HepG2 (cell line): ENCODE measurements around the gene NTN3. TPM values are rescaled to one million over a fixed set of nuclear protein-coding genes. Genes with fewer than 3 reads are reported as not detected.
A peak's percentile ranks its signal among the peaks of the same experiment; 100 is the strongest.

ENCODE experiments used
- CREB1 ChIP-seq, 2 experiments: fragments of 450-650 bp in 1 of 2; IDR thresholded peaks; 2 replicates each; pipeline ENCODE4 v1.6.1; 2016 to 2017; ENCODE audit warnings: control low read depth in 1 of 2, mild to moderate bottlenecking in 1 of 2, missing compliant biosample characterization in 1 of 2, missing genetic modification characterization in 1 of 2
- GMEB1 ChIP-seq: sonication (generic); formaldehyde crosslinking; IDR thresholded peaks from 2 replicates; pipeline ENCODE4 v1.5.1; 2020; ENCODE audit warnings: missing genetic modification reagents, mild to moderate bottlenecking, borderline replicate concordance
- HNRNPH1 ChIP-seq: fragments of 200-400 bp; formaldehyde crosslinking; optimal IDR thresholded peaks from 2 replicates; pipeline ENCODE3; 2017; ENCODE audit warnings: mild to moderate bottlenecking, low read depth, low read length
- KIAA2018 ChIP-seq: sonication (generic); formaldehyde crosslinking; IDR thresholded peaks from 2 replicates; pipeline ENCODE4 v1.5.0; 2020; ENCODE audit warnings: mild to moderate bottlenecking, missing genetic modification reagents, borderline replicate concordance
- KLF13 ChIP-seq: sonication (generic); formaldehyde crosslinking; IDR thresholded peaks from 2 replicates; pipeline ENCODE4 v1.4.0; 2020; ENCODE audit warnings: mild to moderate bottlenecking, missing genetic modification reagents
- MBNL3 ChIP-seq: fragments of 250-450 bp; sonication (Bioruptor Pico); conservative IDR thresholded peaks from 2 replicates; pipeline ENCODE4 v1.8.0; 2022; ENCODE audit warnings: mild to moderate bottlenecking, inconsistent platforms
- MLX ChIP-seq: IDR thresholded peaks from 2 replicates; pipeline ENCODE4 v1.6.1; 2016
- PCBP2 ChIP-seq: fragments of 200-400 bp; formaldehyde crosslinking; optimal IDR thresholded peaks from 2 replicates; pipeline ENCODE3; 2018; ENCODE audit warnings: low read length, low read depth; ENCODE audit not compliant: poor library complexity, severe bottlenecking
- YEATS4 ChIP-seq: sonication (generic); formaldehyde crosslinking; IDR thresholded peaks from 2 replicates; pipeline ENCODE4 v1.4.0; 2020; ENCODE audit warnings: missing genetic modification reagents, borderline replicate concordance
- ZBTB37 ChIP-seq: sonication (generic); formaldehyde crosslinking; IDR thresholded peaks from 2 replicates; pipeline ENCODE4 v1.4.0; 2020; ENCODE audit warnings: mild to moderate bottlenecking, missing genetic modification reagents
- ZNF274 ChIP-seq: sonication (generic); formaldehyde crosslinking; IDR thresholded peaks from 2 replicates; pipeline ENCODE4 v1.5.1; 2020; ENCODE audit warnings: mild to moderate bottlenecking, missing genetic modification reagents
- ZNF326 ChIP-seq: sonication (generic); formaldehyde crosslinking; IDR thresholded peaks from 2 replicates; pipeline ENCODE4 v1.4.0; 2020; ENCODE audit warnings: missing genetic modification reagents, borderline replicate concordance
- ZNF333 ChIP-seq: sonication (generic); formaldehyde crosslinking; IDR thresholded peaks from 2 replicates; pipeline ENCODE4 v1.4.0; 2020; ENCODE audit warnings: mild to moderate bottlenecking, missing genetic modification reagents, borderline replicate concordance
- ZNF33B ChIP-seq: sonication (generic); formaldehyde crosslinking; IDR thresholded peaks from 2 replicates; pipeline ENCODE4 v1.5.1; 2020; ENCODE audit warnings: mild to moderate bottlenecking, missing genetic modification reagents
- ZNF441 ChIP-seq: sonication (generic); formaldehyde crosslinking; IDR thresholded peaks from 2 replicates; pipeline ENCODE4 v1.7.0; 2021; ENCODE audit warnings: missing genetic modification reagents, borderline replicate concordance
- ZNF547 ChIP-seq: sonication (generic); formaldehyde crosslinking; IDR thresholded peaks from 2 replicates; pipeline ENCODE4 v1.5.1; 2020; ENCODE audit warnings: mild to moderate bottlenecking, missing genetic modification reagents
- ZNF567 ChIP-seq: sonication (generic); formaldehyde crosslinking; IDR thresholded peaks from 2 replicates; pipeline ENCODE4 v1.8.1; 2023; ENCODE audit warnings: mild to moderate bottlenecking, missing genetic modification reagents, borderline replicate concordance
- polyA plus RNA-seq, 8 experiments: library from polyadenylated mRNA; depleted of rRNA in 3 of 8; stranded (reverse) in 7 of 8; unstranded in 1 of 8; fragments of >200 nt; fragmentation: Illumina TruSeq in 4 of 8; extraction: Trizol in 4 of 8; gene quantifications; 2 replicates each; pipeline versions ENCODE4 v1.2.1 to v1.2.3, GENCODE V29; 2011 to 2016; ENCODE audit warnings: low read depth in 4 of 8, missing spikeins in 1 of 8, mixed read lengths in 1 of 8; ENCODE audit not compliant: insufficient read depth in 1 of 8
- total RNA-seq, 5 experiments: library from RNA; depleted of rRNA; stranded (reverse); fragments of >200 nt; fragmentation: Illumina TruSeq; extraction: Trizol; gene quantifications; 2 replicates each; pipeline ENCODE4 v1.2.3, GENCODE V29; 2016; ENCODE audit warnings: low read depth in 1 of 5

NTN3 gene
- total and polyA plus RNA-seq, 2 of the 13 experiments (the other 11 are each of a cell fraction or from before 2014, with no cell fraction given) = 0.09 to 0.20 TPM

GRCh38 chr16:2520097-2520783, 49.1 kb downstream of the NTN3 start, which contains the start of gene AMDHD2 (continued):
- TF ChIP-seq ZBTB37 (no peak), ZNF567 (CRISPR knock-in tag) (no peak), ZNF333 (no peak), KLF13 (no peak), MLX (CRISPR knock-in tag) (no peak; the same call in 1 of the 2 replicates), ZNF274 (no peak), ZNF33B (CRISPR knock-in tag) (no peak), ZNF547 (CRISPR knock-in tag) (no peak), ZNF326 (CRISPR knock-in tag) (no peak), MBNL3 (CRISPR knock-in tag) (no peak), YEATS4 (CRISPR knock-in tag) (0 out of 2 replicates have a peak, but pooled peaks have one; percentile 45), CREB1 (IDR thresholded peaks at IDR 0.05) (peak; percentile 25; the same call in 1 of the 2 replicates), CREB1 (CRISPR knock-in tag; IDR thresholded peaks at IDR 0.05) (no peak), KIAA2018 (CRISPR knock-in tag) (no peak), PCBP2 (no peak), HNRNPH1 (peak; percentile 75), ZNF441 (CRISPR knock-in tag) (no peak), GMEB1 (CRISPR knock-in tag) (no peak)
